ENCODE data around the gene CTTNBP2NL.

The CTTNBP2NL gene

GRCh38 chr1:112501810-112502641 is 106.0 kb downstream of the CTTNBP2NL start (continued):
- TF ChIP-seq ZNF292 (tag by site-specific recombination; IDR thresholded peaks at IDR 0.05; ENCODE audit: borderline replicate concordance, low read depth) (no peak), BCL11B (tag by site-specific recombination; IDR thresholded peaks at IDR 0.05; ENCODE audit: low read depth) (no peak), ZNF280D (tag by site-specific recombination; IDR thresholded peaks at IDR 0.05) (no peak), GLIS2 (tag by site-specific recombination; IDR thresholded peaks at IDR 0.05) (0 out of 2 replicates have a peak, but pooled peaks have one; percentile 27), ZNF677 (tag by site-specific recombination; IDR thresholded peaks at IDR 0.05) (no peak), ZNF391 (tag by site-specific recombination; IDR thresholded peaks at IDR 0.05; ENCODE audit: borderline replicate concordance, low read depth) (no peak), PRDM2 (tag by site-specific recombination; IDR thresholded peaks at IDR 0.05; ENCODE audit: borderline replicate concordance) (no peak), ZNF501 (tag by site-specific recombination; IDR thresholded peaks at IDR 0.05) (no peak), EGR2 (tag by site-specific recombination; IDR thresholded peaks at IDR 0.05; ENCODE audit: low read depth) (peak; percentile 32; the same call in 1 of the 2 replicates), KLF1 (tag by site-specific recombination; IDR thresholded peaks at IDR 0.05) (peak; percentile 33; the same call in 1 of the 2 replicates), ZNF664 (tag by site-specific recombination; IDR thresholded peaks at IDR 0.05) (no peak), YY2 (tag by site-specific recombination; IDR thresholded peaks at IDR 0.05) (no peak), ZNF211 (tag by site-specific recombination; IDR thresholded peaks at IDR 0.05; ENCODE audit: low read depth) (no peak)
- TF ChIP-seq, protein P1, sequence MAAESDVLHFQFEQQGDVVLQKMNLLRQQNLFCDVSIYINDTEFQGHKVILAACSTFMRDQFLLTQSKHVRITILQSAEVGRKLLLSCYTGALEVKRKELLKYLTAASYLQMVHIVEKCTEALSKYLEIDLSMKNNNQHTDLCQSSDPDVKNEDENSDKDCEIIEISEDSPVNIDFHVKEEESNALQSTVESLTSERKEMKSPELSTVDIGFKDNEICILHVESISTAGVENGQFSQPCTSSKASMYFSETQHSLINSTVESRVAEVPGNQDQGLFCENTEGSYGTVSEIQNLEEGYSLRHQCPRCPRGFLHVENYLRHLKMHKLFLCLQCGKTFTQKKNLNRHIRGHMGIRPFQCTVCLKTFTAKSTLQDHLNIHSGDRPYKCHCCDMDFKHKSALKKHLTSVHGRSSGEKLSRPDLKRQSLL (tag by site-specific recombination; IDR thresholded peaks at IDR 0.05): no peak
- TF ChIP-seq, protein P2, sequence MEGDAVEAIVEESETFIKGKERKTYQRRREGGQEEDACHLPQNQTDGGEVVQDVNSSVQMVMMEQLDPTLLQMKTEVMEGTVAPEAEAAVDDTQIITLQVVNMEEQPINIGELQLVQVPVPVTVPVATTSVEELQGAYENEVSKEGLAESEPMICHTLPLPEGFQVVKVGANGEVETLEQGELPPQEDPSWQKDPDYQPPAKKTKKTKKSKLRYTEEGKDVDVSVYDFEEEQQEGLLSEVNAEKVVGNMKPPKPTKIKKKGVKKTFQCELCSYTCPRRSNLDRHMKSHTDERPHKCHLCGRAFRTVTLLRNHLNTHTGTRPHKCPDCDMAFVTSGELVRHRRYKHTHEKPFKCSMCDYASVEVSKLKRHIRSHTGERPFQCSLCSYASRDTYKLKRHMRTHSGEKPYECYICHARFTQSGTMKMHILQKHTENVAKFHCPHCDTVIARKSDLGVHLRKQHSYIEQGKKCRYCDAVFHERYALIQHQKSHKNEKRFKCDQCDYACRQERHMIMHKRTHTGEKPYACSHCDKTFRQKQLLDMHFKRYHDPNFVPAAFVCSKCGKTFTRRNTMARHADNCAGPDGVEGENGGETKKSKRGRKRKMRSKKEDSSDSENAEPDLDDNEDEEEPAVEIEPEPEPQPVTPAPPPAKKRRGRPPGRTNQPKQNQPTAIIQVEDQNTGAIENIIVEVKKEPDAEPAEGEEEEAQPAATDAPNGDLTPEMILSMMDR (tag by site-specific recombination; IDR thresholded peaks at IDR 0.05): peak; percentile 90

Data from HEK293 (cell line).